B cell (primary cell): ENCODE results near the gene KAT7. TPM values are rescaled to one million over a fixed set of nuclear protein-coding genes. Genes with fewer than 3 reads are reported as not detected.

Experiments used
- ATAC-seq: fragments of 200-7000 bp; cut with Tn5 transposase; one replicate; pipeline ENCODE4 v1.10.0; 2021; ENCODE audit warnings: low read depth, mild to moderate bottlenecking, moderate number of reproducible peaks, moderate library complexity
- CTCF ChIA-PET: fragments of 350-600 bp; sonication (Branson Sonifier 250); formaldehyde crosslinking; loops from one replicate; lab custom pipeline; 2021; ENCODE audit warnings: antibody characterized with exemption, inconsistent platforms; lab: Charles Lee
- POLR2A ChIA-PET: fragments of 350-600 bp; sonication (Branson Sonifier 250); formaldehyde crosslinking; loops from one replicate; lab custom pipeline; 2021; ENCODE audit warnings: antibody characterized with exemption; lab: Charles Lee
- DNase-seq: peaks from one replicate; pipeline ENCODE4 v3.0.0; 2013
- H2AFZ ChIP-seq: 2 replicates; pipeline ENCODE4 v1.6.1; 2012; ENCODE audit warnings: mild to moderate bottlenecking, low read depth, low read length; ENCODE audit not compliant: insufficient read depth, poor library complexity, severe bottlenecking
- H3K27ac ChIP-seq, 2 donors: 1 replicate in 1 of 2; 2 replicates in 1 of 2; pipeline ENCODE4 v1.5.1; 2012 to 2013; ENCODE audit warnings: low read length in 2 of 2, mild to moderate bottlenecking in 2 of 2, moderate library complexity in 1 of 2
- H3K27me3 ChIP-seq, 4 experiments: fragments of 200-600 bp in 1 of 4; sonication (generic) in 1 of 4; replicated peaks in 1 of 4; 1 replicate in 2 of 4; 2 replicates in 2 of 4; pipeline versions ENCODE4 v1.6.1 to v1.7.0; 2013 to 2016; ENCODE audit warnings: low read length in 3 of 4, mild to moderate bottlenecking in 2 of 4, mixed read lengths in 1 of 4, moderate library complexity in 1 of 4; ENCODE audit not compliant: insufficient read depth in 4 of 4, control insufficient read depth in 3 of 4; ENCODE audit errors: control extremely low read depth in 1 of 4
- H3K36me3 ChIP-seq, 2 experiments: replicated peaks in 1 of 2; 1 replicate in 1 of 2; 2 replicates in 1 of 2; pipeline versions ENCODE4 v1.6.1 to v1.7.1; 2013; ENCODE audit warnings: low read length in 1 of 2; ENCODE audit not compliant: insufficient read depth in 2 of 2, control insufficient read depth in 1 of 2; ENCODE audit errors: control extremely low read depth in 1 of 2, extremely low read depth in 1 of 2
- H3K4me1 ChIP-seq, 2 donors: fragments of 200-600 bp in 1 of 2; sonication (generic) in 1 of 2; 1 replicate in 1 of 2; 2 replicates in 1 of 2; pipeline versions ENCODE4 v1.5.1 to v1.6.1; 2013 to 2017; ENCODE audit warnings: low read length in 2 of 2; ENCODE audit not compliant: control insufficient read depth in 2 of 2, insufficient read depth in 2 of 2
- H3K4me2 ChIP-seq: replicated peaks from 2 replicates; pipeline ENCODE3; 2012; ENCODE audit warnings: mild to moderate bottlenecking, low read depth, low read length; ENCODE audit not compliant: poor library complexity, severe bottlenecking
- H3K4me3 ChIP-seq, 5 experiments: fragments of 200-600 bp in 1 of 5; sonication (generic) in 1 of 5; 1 replicate in 3 of 5; 2 replicates in 2 of 5; pipeline versions ENCODE4 v1.5.1 to v1.7.0; 2011 to 2016; ENCODE audit warnings: low read length in 4 of 5, mild to moderate bottlenecking in 4 of 5, low read depth in 2 of 5, control low read depth in 1 of 5, moderate library complexity in 1 of 5; ENCODE audit not compliant: insufficient read depth in 1 of 5; ENCODE audit errors: control extremely low read depth in 1 of 5, extremely low read depth in 1 of 5
- H3K79me2 ChIP-seq: fragments of 200-600 bp; sonication (generic); one replicate; pipeline ENCODE4 v1.6.0; 2016; ENCODE audit warnings: low read length; ENCODE audit not compliant: control insufficient read depth, insufficient read depth
- H3K9ac ChIP-seq: fragments of 200-600 bp; sonication (generic); 2 replicates; pipeline ENCODE4 v1.6.1; 2017; ENCODE audit warnings: mild to moderate bottlenecking, low read length, moderate library complexity
- H3K9me3 ChIP-seq, 3 donors: one replicate each; pipeline versions ENCODE4 v1.6.1 to v1.7.1; 2013; ENCODE audit warnings: low read length in 2 of 3; ENCODE audit not compliant: control insufficient read depth in 2 of 3, insufficient read depth in 1 of 3; ENCODE audit errors: control extremely low read depth in 1 of 3
- H4K20me1 ChIP-seq: 2 replicates; pipeline ENCODE4 v1.6.0; 2012; ENCODE audit warnings: mild to moderate bottlenecking, low read length; ENCODE audit not compliant: insufficient read depth, control insufficient read depth, poor library complexity, severe bottlenecking
- H3K27ac Mint-ChIP-seq: one replicate; pipeline ENCODE4 v1.8.0; 2021; ENCODE audit warnings: mixed read lengths
- H3K27me3 Mint-ChIP-seq: one replicate; pipeline ENCODE4 v1.8.0; 2021; ENCODE audit warnings: mixed read lengths
- H3K4me1 Mint-ChIP-seq: one replicate; pipeline ENCODE4 v1.8.0; 2021; ENCODE audit warnings: mixed read lengths
- H3K4me3 Mint-ChIP-seq: one replicate; pipeline ENCODE4 v1.8.0; 2021; ENCODE audit warnings: mixed read lengths
- H3K9me3 Mint-ChIP-seq: one replicate; pipeline ENCODE4 v1.8.0; 2022; ENCODE audit warnings: mixed read lengths; ENCODE audit not compliant: insufficient read depth
- EZH2 ChIP-seq: IDR thresholded peaks from 2 replicates; pipeline ENCODE4 v1.6.1; 2012; ENCODE audit warnings: borderline replicate concordance, low read depth, mild to moderate bottlenecking, moderate library complexity, low read length; ENCODE audit not compliant: insufficient read depth, poor library complexity, severe bottlenecking
- WGBS: methylation state at CpG from one replicate; pipeline ENCODE4 v1.1.5; 2013; ENCODE audit warnings: missing lambda C conversion rate; ENCODE audit not compliant: insufficient coverage; 5-methylcytosine and 5-hydroxymethylcytosine counted together
- intact Hi-C: fragments of 100-400 bp; cut with micrococcal nuclease; formaldehyde crosslinking; loops from one replicate; pipeline ENCODE4 v1.10.0; 2022
- polyA plus RNA-seq: library from polyadenylated mRNA; depleted of rRNA; stranded (reverse); fragments of >200 nt; gene quantifications from 2 replicates; pipeline ENCODE4 v1.2.3, GENCODE V29; 2012
- total RNA-seq, 2 donors: library from RNA; stranded (reverse); fragments of 120-200 nt in 1 of 2; gene quantifications; 1 replicate in 1 of 2; 2 replicates in 1 of 2; pipeline versions ENCODE4 v1.2.3 to v1.2.4, GENCODE V29; 2013 to 2022
- TF ChIP-seq, protein P1 (sequence below): fragments of 200-600 bp; IDR thresholded peaks from one replicate; pipeline ENCODE4 v1.8.0; 2022; ENCODE audit warnings: antibody characterized with exemption, mild to moderate bottlenecking

The KAT7 gene
- total and polyA plus RNA-seq, 2 donors (not counting 1 experiment from before 2014, with no cell fraction given) = 16.7 to 124 TPM

- H3K27me3 ChIP-seq = no peaks in the 10 kb centered on the region
- Mint-ChIP-seq H3K27ac (no peak overlapping the region), H3K4me1 (no peaks in the 10 kb centered on the region), H3K4me3 (no peak overlapping the region), H3K9me3 (no peaks in the 10 kb centered on the region), H3K27me3 (no peaks in the 10 kb centered on the region)
- H3K79me2 ChIP-seq = no peaks in the 10 kb centered on the region
- DNase-seq (no peak), ATAC-seq (no peak)
- H3K9ac ChIP-seq = no peak overlapping the region
- peaks cover 10 to 62% of the 10 kb centered on the region in 2 experiments for H3K36me3 ChIP-seq
- POLR2A ChIA-PET = no interaction called here
- no peak overlapping the region for H3K4me2 ChIP-seq
- CTCF ChIA-PET = no interaction called here
- H3K27ac ChIP-seq = no peak overlapping the region
- intact Hi-C loops = no loop called here
- no peak for TF ChIP-seq EZH2
- TF ChIP-seq, protein P1, sequence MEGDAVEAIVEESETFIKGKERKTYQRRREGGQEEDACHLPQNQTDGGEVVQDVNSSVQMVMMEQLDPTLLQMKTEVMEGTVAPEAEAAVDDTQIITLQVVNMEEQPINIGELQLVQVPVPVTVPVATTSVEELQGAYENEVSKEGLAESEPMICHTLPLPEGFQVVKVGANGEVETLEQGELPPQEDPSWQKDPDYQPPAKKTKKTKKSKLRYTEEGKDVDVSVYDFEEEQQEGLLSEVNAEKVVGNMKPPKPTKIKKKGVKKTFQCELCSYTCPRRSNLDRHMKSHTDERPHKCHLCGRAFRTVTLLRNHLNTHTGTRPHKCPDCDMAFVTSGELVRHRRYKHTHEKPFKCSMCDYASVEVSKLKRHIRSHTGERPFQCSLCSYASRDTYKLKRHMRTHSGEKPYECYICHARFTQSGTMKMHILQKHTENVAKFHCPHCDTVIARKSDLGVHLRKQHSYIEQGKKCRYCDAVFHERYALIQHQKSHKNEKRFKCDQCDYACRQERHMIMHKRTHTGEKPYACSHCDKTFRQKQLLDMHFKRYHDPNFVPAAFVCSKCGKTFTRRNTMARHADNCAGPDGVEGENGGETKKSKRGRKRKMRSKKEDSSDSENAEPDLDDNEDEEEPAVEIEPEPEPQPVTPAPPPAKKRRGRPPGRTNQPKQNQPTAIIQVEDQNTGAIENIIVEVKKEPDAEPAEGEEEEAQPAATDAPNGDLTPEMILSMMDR = no peak
- no peak overlapping the region for H2AFZ ChIP-seq
- H3K4me1 ChIP-seq = no peaks in the 10 kb centered on the region
- no peak overlapping the region for H3K4me3 ChIP-seq
- 100% methylated on average over 1 of the region's 2 CpGs for WGBS
- H4K20me1 ChIP-seq = no peaks in the 10 kb centered on the region
- no peaks in the 10 kb centered on the region for H3K9me3 ChIP-seq
These were observed 40.5 kb downstream of the KAT7 start for GRCh38 chr17:49829026-49829425.

GRCh38 chr17:49830605-49831004 is 42.1 kb downstream of the KAT7 start:
- Mint-ChIP-seq H3K27ac (no peak overlapping the region), H3K4me3 (no peak overlapping the region), H3K27me3 (no peaks in the 10 kb centered on the region), H3K4me1 (peaks cover 4% of the 10 kb centered on the region), H3K9me3 (no peaks in the 10 kb centered on the region)
- TF ChIP-seq, protein P1 = no peak
- TF ChIP-seq EZH2 = no peak
- Histone ChIP-seq H3K4me1 (no peaks in the 10 kb centered on the region), H3K4me2 (no peak overlapping the region), H3K79me2 (no peaks in the 10 kb centered on the region), H3K27me3 (no peaks in the 10 kb centered on the region), H3K36me3 (peaks cover 5 to 47% of the 10 kb centered on the region in 2 experiments), H3K9me3 (no peaks in the 10 kb centered on the region), H3K27ac (no peak overlapping the region), H4K20me1 (no peaks in the 10 kb centered on the region), H3K9ac (no peak overlapping the region), H3K4me3 (no peak overlapping the region), H2AFZ (no peak overlapping the region)
- DNase-seq (no peak), ATAC-seq (no peak)
- POLR2A ChIA-PET = interaction anchor here (0.7 kb wide), 1 partner anchor 29 kb away, joined by 9 read pairs; no protein-coding TSS in a partner anchor
- CTCF ChIA-PET = interaction anchor here (1.0 kb wide), 1 partner anchor 36 kb away, joined by 6 read pairs; no protein-coding TSS in a partner anchor
- WGBS = no CpG with 5 or more reads among the region's 1 CpG
- intact Hi-C loops = no loop called here
